ENCODE data around the gene SDK1.

SDK1 gene

DNA sequence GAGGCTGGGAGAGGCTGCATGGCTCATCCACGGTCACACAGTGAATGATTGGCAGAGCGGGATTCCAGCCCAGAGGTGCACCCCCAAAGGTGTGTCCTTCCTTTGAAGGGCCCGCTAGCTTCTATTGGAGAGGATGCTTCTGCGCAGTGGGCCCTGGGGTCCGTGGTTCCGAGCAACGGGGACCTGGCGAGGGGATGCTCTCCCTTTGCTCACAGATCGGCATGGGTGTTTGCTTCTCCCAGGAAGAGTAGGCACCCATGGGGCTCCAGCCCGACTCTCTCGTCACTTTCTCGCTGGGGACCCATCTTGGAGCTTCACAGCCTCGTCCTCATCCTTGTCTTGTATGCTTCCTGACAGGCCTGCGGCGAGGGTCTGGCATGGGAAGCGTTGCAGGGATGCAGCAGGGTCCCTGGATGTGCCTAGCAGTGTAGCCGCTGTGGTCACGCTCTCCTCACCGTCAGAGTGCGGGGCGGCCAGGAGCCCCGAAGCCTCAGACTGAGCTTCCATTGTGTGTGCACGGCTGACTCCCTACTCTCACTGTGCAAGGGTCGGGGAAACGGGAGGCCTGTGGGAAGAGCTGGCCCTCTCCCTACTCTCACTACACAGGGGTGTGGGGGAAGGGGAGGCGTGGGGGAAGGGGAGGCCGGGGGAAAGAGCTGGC lies 842.6 kb downstream of the SDK1 start:
- no peak for DNase-seq (ENCODE audit: low read depth in 2 of 2, low spot score in 1 of 2)

DNA sequence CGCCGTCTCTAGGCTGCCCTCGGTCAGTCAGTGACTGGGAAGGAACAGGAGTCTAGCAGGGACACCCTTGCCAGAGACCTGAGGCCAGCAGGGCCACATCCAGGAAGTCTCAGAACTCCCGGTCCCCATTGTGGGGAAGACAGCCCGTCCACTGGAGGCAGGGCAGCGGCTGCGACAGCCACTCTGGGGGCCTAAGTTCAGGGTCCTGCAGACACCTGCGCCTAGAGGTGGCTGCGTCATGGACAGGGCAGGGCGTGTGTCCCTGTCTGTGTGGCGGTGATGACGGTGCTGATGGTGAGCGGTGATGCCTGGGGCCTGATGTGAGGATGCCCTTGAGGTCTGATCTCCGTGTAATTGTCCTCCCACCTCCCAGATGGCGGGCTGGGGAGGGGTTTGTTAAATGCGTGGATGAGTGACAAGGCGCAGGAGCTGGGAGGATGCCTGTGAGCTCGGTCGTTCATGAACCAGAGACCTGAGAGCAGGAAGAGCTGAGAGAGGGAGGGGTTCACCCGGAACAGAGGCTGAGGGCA lies 843.2 kb downstream of the SDK1 start:
- DNase-seq (ENCODE audit: low read depth in 2 of 2, low spot score in 1 of 2), result no peak

DNA sequence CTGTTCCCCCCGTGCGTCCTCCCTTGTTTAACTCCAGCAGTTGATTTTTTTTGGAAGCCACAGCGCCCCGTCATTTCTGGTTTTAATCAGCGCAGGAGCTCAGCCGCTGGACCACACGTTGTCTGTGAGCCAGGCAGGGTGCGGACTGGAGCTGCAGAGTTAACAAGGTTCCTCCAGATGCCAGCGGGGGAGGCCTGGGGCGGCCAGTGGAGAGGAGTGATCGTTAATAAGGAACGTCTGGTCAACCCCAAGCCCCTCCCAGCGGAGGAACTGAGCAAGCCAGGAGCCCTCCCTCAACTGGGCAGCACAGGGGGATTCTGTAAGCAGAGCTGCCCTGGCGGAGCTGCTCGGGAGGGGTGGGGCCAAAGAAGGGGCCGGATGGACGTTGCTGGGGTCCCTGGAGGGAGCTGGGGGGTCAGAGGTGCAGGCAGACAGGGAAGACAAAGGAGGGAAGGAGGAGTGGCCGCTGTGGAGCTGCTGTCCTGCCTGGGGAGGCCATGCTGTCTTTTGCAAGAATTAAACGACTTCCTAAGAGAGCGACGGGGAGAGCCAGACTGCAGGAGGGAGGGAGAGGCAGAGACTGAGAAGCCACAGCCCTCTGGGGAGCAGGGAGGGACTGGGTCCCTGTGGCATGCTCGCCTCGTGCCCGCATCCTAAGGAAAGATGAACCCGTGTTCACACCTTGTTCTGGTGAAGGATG lies 843.9 kb downstream of the SDK1 start:
- DNase-seq (ENCODE audit: low read depth in 2 of 2, low spot score in 1 of 2), result no peak

DNA sequence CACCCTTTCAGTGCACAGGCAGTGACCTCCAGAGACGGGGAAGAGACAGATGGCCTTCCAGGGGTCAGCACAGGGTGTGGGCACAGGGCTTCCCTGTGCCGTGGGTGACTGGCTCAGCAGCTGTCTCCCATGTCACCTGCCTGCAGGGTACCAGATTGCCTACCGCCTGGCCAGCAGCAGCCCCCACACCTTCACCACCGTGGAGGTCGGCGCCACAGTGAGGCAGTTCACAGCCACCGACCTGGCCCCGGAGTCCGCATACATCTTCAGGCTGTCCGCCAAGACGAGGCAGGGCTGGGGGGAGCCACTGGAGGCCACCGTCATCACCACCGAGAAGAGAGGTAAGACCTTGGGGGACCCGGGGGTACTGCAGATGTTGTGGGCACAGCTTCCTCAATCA lies 844.5 kb downstream of the SDK1 start:
- DNase-seq (ENCODE audit: low read depth in 2 of 2, low spot score in 1 of 2), result no peak

DNA sequence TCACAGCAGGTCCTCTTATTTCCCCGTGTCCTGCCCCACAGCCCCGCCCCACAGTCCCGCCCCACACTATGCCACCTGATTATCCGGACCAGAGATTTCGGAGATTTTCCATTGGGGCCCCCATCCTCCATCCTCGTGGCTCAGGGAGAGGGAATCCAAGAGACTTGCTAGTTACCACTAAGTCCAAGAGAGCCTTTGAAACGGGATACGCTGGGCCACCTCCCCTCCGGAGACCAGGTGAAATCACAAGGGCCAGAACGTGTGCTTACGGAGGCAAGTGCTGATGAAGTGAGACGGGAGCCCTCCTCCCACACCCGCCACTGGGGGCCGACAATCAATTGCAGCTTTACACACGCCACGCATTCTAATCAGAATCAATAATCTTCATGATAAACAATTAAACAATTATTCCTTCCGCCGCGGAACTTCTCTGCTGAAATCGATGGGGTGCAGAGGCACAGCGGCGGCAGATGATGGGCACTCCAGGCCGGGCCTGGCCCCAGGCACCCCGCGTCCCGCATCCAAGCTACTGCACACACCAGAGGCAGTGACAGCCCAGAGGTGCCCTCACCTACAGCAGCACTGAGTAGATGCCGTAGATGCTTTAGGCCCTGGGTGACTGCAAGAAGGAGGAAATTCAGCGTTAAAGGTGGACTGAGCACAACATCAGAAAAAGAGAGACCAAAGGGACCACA lies 847.0 kb downstream of the SDK1 start:
- no peak for DNase-seq (ENCODE audit: low read depth in 2 of 2, low spot score in 1 of 2)

DNA sequence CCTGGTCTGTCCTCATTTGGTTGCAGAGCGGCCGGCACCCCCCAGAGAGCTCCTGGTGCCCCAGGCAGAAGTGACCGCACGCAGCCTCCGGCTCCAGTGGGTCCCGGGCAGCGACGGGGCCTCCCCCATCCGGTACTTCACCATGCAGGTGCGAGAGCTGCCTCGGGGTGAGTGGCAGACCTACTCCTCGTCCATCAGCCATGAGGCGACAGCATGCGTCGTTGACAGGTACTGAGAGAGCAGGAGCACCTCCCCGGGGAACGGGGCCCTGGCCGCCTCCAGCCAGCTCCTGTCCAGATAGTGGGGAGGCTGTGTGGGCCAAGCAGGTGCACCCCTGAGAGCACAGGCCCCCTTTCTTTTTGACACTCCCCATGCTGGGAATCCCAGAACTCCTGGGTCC lies 848.2 kb downstream of the SDK1 start:
- DNase-seq (ENCODE audit: low read depth in 2 of 2, low spot score in 1 of 2), result no peak

DNA sequence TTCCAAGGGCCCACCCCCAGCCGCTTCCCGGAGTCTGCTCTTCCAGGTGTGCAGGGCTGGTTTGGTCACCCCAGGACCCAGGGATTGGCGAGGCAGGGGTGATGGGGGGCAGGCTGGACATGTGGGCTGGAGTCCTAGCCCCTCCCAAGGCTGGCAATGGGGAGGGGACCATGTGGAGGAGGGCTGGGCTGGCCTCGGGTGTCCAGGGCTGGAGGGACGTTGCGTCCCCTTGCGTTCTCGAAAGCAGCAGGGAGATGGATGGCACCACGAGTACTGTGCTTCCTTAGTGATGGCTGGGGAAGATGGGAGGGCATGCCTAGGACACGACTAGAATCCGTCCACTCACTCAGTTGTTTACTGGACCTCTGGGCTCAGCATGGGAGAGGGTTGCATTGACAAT lies 848.6 kb downstream of the SDK1 start:
- no peak for DNase-seq (ENCODE audit: low read depth in 2 of 2, low spot score in 1 of 2)

DNA sequence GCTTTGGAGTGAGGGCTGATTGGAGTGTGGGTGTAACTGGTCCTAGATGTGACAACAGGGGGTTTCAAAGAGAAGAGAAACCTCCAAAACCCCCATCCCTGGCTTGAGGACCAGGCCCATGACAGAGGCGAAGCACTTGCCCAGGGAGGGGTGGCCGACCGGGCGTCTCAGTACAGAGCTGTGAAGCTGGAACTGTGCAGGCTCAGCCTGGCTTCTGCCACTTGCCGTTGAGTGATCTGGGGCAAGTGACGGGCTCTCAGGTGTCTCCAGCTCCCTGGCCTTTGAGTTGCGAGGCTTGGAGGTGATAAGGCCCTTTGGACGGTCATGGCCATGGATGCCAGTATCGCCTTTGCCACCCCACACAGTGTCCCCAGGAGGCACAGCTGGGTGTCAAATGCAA lies 849.7 kb downstream of the SDK1 start:
- DNase-seq (ENCODE audit: low read depth in 2 of 2, low spot score in 1 of 2), result no peak

DNA sequence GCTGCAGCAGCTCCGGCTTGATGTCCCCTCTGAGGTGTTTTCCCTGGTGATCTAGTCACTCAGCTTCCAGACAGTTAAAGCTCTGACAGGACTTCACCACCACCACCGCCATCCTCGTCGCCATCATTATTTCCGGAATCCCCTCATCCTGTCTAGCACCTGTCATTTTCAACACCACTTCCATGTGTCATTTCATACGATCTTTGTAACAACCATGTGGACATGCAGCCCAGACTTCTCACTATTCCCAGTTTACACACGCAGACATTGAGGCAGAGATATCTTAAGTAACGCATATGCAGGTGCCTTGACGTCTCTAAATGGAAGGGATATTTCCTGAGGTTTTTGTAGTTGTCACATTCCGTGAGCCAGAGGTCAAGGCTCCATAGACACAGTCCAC lies 850.5 kb downstream of the SDK1 start:
- no peak for DNase-seq (ENCODE audit: low read depth in 2 of 2, low spot score in 1 of 2)

DNA sequence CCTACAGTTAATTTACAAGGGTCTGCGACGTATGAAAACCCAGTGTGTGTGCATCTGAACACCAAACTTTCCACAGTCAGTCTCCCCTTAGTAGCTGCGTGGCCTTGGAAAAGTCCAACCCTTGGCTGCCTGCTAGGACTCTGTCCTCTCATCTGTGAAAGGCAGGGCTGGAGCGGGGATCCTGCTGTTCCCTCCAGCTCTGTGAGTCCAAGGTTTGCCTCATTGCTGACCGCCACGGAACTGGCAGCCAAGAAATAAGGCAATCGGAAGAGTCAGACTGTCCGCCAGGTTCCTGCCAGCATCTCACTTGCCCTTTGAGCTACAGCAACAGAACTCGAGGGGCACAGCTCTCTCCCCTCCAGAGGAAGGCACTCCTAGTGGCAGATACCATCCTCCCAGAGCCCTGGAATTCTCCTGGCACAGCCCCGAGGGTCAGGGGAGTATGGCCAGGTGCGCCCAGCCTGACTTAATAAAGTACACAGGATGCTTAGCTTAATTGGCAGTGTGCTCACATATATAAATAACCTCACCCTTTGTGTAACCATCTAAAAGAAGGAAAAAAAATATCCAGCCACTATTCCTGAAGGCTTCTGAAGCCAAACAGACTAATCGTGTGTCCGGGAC lies 851.0 kb downstream of the SDK1 start:
- DNase-seq (ENCODE audit: low read depth in 2 of 2, low spot score in 1 of 2), result no peak

DNA sequence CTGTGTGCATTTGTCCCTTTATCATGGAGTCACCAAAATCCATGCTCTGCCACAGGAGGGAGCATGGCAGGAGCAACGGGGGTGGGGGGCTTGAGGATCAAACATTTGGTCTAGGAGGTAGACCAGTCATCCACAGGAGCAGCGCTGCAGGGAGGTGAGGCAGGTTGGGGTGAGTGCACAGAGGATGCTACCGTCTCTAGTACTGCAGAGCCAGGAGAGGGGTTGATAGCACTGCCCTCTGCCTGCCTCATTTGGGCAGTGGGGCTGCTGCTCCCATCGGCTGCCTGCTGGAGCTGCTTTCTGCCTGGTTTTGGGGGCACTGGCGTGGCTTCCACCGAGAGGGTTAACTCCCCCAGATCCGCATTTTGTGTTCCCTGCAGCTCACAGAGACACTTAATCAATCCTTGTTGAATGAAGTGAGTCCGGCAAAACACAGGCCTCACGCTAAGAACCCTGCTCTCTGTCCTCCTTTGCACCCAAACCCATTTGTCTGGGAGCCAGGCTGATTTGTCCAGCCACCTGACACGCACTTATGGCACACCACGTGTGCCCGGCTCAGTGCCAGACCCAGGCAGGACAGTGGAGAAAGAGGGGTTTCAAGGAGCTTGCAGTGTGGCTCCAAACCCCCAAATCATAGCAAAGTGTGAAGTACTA lies 854.0 kb downstream of the SDK1 start:
- DNase-seq (ENCODE audit: low read depth in 2 of 2, low spot score in 1 of 2), result no peak

DNA sequence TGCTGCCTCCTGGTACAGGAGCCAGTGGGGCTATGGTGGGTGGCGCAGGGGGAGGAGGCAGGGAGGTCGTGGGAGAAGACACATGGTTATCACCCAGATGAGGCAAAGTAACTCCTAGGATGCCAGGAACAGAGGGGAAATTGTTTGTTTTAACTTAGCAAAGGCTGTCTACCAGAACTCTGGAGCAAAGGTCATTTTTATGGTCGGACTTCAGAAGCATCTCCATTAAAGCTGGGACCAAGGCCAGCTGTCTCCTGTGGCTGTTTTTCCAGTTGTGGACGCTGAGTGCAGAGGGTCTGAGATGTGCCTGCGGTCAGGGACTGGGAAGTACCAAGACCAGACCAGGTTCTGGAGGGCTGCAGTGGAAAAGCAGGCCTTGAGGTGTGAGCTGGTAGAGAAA lies 855.1 kb downstream of the SDK1 start:
- no peak for DNase-seq (ENCODE audit: low read depth in 2 of 2, low spot score in 1 of 2)

DNA sequence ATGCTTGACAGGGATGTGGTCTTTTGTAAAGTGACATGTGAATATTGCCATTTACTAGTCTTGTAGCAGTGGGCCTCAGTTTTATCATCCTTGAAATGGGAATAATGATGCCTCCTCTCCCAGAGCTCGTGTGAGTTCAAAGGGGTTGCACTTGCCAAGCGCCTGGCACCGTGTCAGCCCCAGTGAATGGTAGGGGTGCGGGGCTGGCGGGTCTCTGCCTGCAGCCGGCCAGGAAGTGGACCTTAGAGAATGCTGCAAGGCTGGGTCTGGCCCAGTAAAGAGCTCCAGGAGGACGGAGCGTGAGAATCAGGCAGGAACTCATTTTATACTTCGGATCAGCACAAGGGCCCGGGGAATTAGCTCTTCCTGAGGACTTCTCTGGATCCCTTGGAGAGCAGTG lies 856.6 kb downstream of the SDK1 start:
- no peak for DNase-seq (ENCODE audit: low read depth in 2 of 2, low spot score in 1 of 2)

DNA sequence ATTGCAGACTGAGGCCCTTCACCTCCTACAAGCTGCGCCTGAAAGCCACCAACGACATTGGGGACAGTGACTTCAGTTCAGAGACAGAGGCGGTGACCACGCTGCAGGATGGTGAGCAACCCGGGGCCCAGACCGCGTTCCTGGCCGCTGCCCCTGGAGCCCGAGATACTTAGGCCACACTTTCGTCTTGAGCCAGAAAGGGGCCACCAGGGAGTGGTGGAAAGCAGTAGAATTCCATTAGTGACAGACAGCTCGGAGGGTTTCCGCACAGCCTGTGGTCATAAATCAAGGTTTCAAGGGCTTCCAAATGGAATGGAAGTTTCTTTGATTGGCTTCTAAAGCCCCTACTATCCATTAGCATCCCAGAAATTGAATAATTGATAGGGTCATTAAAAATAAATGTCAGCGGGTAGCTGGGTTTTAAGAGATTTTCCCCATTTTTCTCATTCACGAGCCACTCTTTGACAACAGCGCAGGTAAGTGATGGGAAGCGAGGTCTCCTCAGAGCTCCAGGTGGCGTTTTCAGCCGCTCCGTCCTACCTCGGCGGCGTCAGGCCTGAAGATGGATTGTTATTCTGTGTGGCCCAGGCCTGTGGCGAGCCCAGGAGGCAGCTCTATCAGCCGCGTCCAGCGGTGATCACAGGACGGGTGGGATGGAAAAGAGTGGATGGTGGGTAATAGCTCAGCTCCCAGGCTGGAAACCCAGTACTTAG lies 857.5 kb downstream of the SDK1 start:
- DNase-seq (ENCODE audit: low read depth in 2 of 2, low spot score in 1 of 2), result no peak

DNA sequence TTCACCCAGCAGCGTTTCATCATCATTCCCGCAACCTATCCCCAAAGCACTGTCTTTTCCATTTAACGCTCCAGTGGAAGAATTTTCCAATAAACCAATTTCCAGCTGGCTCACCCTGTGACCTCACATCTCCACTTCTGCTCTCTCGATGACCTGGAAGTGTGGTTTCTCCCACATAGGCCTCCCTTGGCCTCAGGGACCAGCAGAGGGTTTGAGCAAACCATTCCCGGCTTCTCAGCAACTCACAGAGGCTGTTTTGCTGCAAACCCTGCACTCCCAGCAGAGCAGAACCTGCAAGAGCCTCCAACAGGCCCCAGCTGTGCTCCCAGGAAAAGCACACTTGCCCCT lies 858.1 kb downstream of the SDK1 start:
- DNase-seq (ENCODE audit: low read depth in 2 of 2, low spot score in 1 of 2), result no peak

DNA sequence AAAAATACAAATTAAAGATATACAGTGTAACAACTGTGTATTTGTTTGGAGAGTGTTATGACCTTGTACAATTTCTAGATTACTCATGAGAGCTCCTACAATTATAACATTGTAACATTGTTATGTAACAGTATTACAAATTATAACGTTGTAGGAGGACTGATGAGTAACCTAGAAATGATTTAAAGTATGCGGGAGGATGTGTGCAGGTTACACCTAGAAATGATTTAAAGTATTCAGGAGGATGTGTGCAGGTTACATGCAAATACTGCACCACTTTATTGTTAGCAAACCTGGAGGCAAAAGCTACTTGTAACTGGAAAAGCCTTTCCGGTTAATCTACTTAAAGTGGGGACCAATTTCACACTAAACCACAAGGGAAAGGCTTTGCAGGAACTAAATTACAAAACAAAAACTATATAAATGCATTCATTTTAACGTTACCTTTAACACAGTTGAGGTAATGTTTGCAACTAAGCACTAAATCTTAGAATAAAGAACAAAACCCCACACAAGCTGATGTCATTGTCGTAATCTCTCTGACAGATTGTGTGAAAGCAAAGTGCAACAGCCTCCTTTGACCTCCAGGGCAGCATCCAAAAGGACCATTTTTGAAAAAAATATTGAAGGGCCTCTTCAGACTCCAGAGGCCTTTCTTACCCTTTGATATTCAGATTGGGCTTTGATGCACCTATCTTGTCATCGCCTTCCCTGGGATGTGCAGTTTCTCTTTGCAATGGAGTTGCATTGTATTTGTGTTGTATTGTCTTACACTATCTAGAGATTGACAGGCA lies 858.9 kb downstream of the SDK1 start:
- no peak for DNase-seq (ENCODE audit: low read depth in 2 of 2, low spot score in 1 of 2)

DNA sequence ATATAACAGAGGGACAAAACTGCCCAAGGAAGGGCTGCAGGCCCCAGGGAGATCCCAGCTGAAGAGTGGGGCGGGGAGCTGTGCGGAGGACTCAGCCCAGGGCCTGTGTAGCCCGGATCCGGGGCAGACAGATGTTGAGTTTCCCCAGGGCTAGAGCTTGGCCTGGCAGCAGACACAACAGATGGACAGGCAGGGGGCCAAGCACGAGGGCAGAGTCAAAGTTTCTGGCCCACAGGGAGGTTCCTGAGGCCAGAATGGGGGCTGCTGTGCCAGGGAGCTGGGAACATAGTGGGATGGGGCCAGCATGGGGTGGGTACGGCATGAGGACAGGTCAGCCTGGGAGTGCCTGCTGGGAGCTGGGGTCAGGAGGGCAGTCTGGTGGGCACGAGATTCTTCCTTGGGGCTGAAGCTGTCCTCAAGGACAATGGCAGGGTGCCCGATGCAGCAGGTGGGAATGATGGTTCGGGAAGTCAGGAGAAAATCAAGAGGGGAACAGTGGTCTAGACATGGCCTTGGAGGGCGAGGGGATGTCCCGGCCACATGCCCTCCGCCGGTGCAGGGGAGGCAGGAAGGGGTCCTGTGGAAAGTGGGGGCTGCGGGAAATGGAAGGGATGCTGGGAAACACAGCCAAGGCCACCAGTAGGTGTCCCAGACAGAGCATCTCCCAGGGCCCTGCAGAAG lies 862.0 kb downstream of the SDK1 start:
- DNase-seq (ENCODE audit: low read depth in 2 of 2, low spot score in 1 of 2), result no peak

DNA sequence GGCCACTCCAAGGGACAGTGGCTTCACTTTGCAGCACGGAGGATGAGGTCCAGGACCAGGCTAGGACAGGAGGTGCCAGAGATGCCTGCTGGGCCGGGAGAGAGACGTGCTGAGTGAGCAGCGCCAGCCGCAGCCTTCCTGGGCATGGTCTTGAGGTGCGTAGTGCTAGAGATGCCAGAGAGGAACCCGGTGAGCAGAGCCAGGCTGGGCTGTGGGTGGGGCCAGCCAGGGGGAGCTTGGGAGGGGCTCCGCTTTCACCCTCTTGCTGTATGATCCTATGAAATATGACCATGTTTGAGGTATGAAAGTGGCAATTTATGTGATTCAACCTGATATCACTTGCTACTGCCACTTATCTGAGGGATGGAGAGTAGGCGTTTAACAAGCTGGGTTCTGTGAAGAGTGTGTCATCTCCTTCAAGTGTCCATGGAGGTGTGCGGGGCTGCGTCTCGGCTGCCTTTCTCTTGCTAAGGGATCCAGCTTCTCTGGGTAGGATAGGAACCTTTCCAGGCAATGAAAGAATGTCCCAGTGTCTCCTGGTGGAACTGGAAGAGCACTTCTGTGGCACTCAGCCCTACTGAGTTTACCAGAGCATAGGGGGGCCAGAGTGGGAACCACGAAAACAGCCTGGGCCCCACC lies 862.6 kb downstream of the SDK1 start:
- no peak for DNase-seq (ENCODE audit: low read depth in 2 of 2, low spot score in 1 of 2)

DNA sequence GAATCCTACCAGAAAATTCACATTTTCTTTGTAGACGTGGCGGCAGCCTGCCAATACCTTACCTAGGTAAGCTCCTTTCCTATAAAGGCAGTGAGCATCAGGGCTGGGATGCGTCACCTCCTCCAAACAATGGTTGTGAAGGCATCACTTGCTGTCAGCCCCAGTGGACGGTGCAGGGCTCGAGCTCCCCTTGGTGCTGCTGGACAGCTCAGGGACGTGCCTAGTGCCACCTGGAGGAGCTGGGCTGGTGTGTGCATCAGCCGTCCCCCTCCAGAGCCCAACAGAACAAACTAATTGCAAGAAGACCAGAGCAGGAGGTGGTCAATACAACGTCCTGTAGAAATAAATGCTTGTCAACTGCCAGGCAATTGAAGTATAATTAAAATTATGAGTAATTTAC lies 863.5 kb downstream of the SDK1 start:
- no peak for DNase-seq (ENCODE audit: low read depth in 2 of 2, low spot score in 1 of 2)

Data from stimulated activated CD8-positive, alpha-beta memory T cell treated with anti-CD3 and anti-CD28 coated beads, Interleukin-4, amount 100 ng/mL, for 1 hour (primary cell).